Fibroblast of skin of abdomen (primary cell): ENCODE measurements around the gene MUC6. TPM values are rescaled to one million over a fixed set of nuclear protein-coding genes. Genes with fewer than 3 reads are reported as not detected.

Source experiments
- DNase-seq: peaks from one replicate; pipeline ENCODE4 v3.0.0-alpha.2; 2013
- polyA plus RNA-seq, 2 experiments: library from polyadenylated mRNA; unstranded; fragments of 120-200 nt; gene quantifications; one replicate each; pipeline ENCODE4 v1.2.1, GENCODE V29; 2013; ENCODE audit not compliant: insufficient read length in 2 of 2

Gene MUC6, protein sequence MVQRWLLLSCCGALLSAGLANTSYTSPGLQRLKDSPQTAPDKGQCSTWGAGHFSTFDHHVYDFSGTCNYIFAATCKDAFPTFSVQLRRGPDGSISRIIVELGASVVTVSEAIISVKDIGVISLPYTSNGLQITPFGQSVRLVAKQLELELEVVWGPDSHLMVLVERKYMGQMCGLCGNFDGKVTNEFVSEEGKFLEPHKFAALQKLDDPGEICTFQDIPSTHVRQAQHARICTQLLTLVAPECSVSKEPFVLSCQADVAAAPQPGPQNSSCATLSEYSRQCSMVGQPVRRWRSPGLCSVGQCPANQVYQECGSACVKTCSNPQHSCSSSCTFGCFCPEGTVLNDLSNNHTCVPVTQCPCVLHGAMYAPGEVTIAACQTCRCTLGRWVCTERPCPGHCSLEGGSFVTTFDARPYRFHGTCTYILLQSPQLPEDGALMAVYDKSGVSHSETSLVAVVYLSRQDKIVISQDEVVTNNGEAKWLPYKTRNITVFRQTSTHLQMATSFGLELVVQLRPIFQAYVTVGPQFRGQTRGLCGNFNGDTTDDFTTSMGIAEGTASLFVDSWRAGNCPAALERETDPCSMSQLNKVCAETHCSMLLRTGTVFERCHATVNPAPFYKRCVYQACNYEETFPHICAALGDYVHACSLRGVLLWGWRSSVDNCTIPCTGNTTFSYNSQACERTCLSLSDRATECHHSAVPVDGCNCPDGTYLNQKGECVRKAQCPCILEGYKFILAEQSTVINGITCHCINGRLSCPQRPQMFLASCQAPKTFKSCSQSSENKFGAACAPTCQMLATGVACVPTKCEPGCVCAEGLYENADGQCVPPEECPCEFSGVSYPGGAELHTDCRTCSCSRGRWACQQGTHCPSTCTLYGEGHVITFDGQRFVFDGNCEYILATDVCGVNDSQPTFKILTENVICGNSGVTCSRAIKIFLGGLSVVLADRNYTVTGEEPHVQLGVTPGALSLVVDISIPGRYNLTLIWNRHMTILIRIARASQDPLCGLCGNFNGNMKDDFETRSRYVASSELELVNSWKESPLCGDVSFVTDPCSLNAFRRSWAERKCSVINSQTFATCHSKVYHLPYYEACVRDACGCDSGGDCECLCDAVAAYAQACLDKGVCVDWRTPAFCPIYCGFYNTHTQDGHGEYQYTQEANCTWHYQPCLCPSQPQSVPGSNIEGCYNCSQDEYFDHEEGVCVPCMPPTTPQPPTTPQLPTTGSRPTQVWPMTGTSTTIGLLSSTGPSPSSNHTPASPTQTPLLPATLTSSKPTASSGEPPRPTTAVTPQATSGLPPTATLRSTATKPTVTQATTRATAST (N-terminal part only)
- 0.24 TPM for polyA plus RNA-seq (2013, experiment 1 of 2; ENCODE audit: insufficient read length)
- 0.20 TPM for polyA plus RNA-seq (2013, experiment 2 of 2; ENCODE audit: insufficient read length)

GRCh38 chr11:1036303-1036923 is at the start of gene MUC6:
Gene MUC6 (minus strand): TSS chr11:1036718. CDS start chr11:1036655, 63 bp downstream.
- no peak for DNase-seq

DNA sequence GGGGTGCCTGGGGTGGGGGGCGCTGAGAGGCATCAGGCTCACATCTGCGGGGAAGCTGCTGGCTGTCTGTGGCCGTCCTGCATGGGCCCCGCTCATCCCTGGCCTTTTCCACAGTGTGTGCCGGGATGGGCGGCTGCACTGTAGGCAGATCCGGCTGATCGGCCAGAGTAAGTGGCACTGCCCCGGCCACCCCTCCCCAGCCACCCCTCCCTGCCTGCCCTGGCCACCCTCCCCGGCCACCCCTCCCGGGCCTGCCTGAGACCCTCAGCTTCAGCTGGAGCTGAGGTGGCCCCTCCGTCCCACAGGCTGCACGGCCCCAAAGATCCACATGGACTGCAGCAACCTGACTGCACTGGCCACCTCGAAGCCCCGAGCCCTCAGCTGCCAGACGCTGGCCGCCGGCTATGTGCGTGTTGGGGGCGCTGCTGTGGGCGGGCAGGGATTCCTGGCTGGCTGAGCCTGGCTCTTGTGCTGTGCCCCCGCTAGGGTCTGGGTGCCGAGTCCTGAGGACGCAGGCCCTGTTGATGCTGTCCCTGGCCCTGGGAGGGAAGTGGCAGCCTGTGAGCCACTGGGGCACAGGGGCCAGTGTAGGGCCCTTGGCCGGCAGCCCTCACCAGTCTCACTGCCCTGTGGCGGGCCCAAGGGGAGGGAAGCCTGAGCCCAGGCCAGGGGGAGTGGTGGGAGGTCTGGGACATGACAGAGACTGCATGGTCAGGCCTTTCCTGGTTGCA is 49.1 kb upstream of the MUC6 start:
- no peak for DNase-seq

- DNase-seq, result no peak
These were observed 48.3 kb upstream of the MUC6 start for GRCh38 chr11:1084561-1085439.

DNA sequence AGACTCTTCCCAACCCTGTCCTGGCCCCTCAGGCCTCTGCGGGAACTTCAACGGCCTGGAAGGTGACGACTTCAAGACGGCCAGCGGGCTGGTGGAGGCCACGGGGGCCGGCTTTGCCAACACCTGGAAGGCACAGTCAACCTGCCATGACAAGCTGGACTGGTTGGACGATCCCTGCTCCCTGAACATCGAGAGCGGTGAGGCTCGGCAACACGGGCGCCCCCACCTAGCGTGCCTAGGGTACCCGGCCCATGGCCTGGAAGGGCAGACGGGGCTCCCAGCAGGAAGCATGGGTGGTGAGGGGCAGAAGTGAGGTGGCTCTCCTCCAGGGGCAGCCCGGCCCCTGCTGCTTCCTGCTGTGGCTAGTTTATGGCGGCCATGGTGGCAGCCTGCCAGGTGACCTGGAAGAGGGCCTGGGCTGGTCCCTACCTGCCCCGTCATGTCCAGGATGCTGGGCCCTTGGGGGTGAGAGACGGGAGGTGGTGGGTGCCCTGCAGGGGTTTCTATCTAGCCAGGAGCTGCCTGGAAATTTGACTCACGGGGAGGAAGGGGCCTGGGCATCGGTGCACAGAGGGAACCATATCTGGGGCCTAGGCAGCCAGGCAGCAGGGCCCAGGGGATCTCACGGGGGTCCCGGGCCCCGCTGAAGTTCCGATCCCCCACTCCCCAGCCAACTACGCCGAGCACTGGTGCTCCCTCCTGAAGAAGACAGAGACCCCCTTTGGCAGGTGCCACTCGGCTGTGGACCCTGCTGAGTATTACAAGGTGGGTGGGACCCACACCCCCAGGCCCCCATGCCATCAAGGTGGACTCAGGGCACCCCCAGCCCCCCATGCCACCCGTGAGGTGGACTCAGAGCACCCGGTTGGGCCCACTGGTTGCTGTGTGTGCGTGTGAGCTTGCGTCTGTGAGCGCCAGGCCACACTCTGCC is 47.4 kb upstream of the MUC6 start:
- DNase-seq, result no peak

- DNase-seq, result no peak
These were observed 46.5 kb upstream of the MUC6 start for GRCh38 chr11:1082728-1083620.

DNA sequence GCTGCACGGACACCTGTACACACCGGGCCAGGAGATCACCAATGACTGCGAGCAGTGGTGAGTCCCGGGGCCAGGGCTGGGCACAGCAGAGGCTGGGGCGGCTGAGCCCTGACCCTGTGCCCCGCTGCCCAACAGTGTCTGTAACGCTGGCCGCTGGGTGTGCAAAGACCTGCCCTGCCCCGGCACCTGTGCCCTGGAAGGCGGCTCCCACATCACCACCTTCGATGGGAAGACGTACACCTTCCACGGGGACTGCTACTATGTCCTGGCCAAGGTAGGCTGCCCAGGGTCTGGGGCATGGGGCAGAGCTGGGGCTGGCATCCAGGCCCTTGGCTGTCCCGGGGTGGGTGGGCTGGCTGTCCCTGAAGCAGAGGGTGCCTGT is 45.8 kb upstream of the MUC6 start:
- DNase-seq, result no peak

- DNase-seq, result no peak
These were observed 45.2 kb upstream of the MUC6 start for GRCh38 chr11:1081601-1082311.

- no peak for DNase-seq
These were observed 41.7 kb upstream of the MUC6 start for GRCh38 chr11:1078191-1078601.

GRCh38 chr11:1077417-1078119 is 41.0 kb upstream of the MUC6 start:
- no peak for DNase-seq

DNA sequence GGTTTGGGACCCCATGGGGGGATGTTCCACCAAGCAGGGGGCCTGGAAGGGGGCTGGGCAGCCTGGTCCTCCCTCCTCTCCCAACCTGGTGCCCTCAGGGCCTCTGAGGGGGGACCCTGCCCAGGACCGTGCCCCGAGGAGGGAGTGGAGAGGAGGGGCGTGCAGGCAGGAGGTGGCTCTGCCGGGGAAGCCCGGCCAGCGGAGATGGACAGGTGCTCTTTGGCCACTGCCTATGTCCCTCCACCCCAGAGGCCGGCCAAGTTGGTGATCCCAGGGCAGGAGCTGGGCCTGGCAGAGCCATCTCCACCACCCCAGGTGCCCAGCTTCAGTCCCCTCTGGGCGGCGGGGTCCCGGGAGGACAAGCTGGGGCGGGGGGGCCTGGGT is 40.5 kb upstream of the MUC6 start:
- DNase-seq, result no peak

DNA sequence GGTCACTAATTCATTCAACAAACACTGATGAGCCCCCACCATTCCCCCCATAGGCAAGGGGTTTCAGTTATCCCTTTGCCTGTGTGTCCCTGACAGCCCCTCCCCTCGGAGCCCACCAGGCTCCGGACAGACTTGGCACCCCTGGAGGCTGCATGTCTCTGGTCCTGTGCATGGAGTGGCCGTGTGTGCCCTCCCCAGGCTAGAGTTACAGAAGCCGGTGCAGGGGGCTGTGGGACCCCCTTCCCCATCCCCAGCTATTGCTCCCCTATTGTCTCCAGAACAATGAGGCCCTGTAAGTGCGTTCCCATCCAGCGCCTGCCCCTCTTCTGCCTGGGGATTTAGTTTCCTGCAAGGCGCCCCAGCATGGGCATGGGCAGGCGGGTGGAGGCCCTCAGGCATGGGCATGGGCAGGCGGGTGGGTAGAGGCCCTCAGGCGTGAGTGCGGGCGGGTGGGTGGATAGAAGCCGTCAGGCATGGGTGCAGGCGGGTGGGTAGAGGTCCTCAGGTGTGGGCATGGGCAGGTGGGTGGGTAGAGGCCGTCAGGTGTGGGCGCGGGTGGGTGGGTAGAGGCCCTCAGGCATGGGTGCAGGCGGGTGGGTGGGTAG is 39.6 kb upstream of the MUC6 start:
- DNase-seq, result no peak

- DNase-seq, result no peak
These were observed 38.9 kb upstream of the MUC6 start for GRCh38 chr11:1075341-1075911.

- DNase-seq, result no peak
These were observed 38.0 kb upstream of the MUC6 start, which contains the start of gene MUC2 for GRCh38 chr11:1074244-1075221. Gene MUC2 (plus strand): TSS chr11:1074874.

- DNase-seq, result no peak
These were observed 37.3 kb upstream of the MUC6 start for GRCh38 chr11:1073851-1074243.
